Endometrial microvascular endothelial cells (primary cell): ENCODE measurements around the gene GRIK4. TPM values are rescaled to one million over a fixed set of nuclear protein-coding genes. Genes with fewer than 3 reads are reported as not detected.
"Not testable (repeated sequence)": the region's sequence is repeated elsewhere in the genome, so short reads cannot be mapped to it uniquely, and the experiment has no call there.

ENCODE experiments used
- in situ Hi-C: cut with HindIII; loops from 2 replicates; pipeline ENCODE4 v1.10.0; 2017; ENCODE audit warnings: low sequenced_read_pairs, low pct_unique_long_range_greater_than_20kb; ENCODE audit errors: inconsistent ontology term
- total RNA-seq: library from RNA; depleted of rRNA; stranded (reverse); fragments of >200 nt; gene quantifications from one replicate; pipeline ENCODE4 v1.2.3, GENCODE V29; 2015; ENCODE audit errors: inconsistent ontology term

The GRIK4 gene
- total RNA-seq, 1 donor from 2014 or later = not detected

- in situ Hi-C loops = no loop called here
These were observed 227.0 kb downstream of the GRIK4 start for GRCh38 chr11:120738516-120739046.

- in situ Hi-C loops = no loop called here
These were observed 228.2 kb downstream of the GRIK4 start for GRCh38 chr11:120739780-120740179.

GRCh38 chr11:120740380-120740779 is 228.8 kb downstream of the GRIK4 start:
- in situ Hi-C loops = no loop called here

GRCh38 chr11:120744016-120744994 is 232.8 kb downstream of the GRIK4 start:
- in situ Hi-C loops = no loop called here

- in situ Hi-C loops = no loop called here
These were observed 234.8 kb downstream of the GRIK4 start for GRCh38 chr11:120746376-120746775.

GRCh38 chr11:120746836-120747609 is 235.5 kb downstream of the GRIK4 start:
- in situ Hi-C loops = no loop called here

GRCh38 chr11:120747850-120748814 is 236.6 kb downstream of the GRIK4 start:
- in situ Hi-C loops = no loop called here

- in situ Hi-C loops = no loop called here
These were observed 237.8 kb downstream of the GRIK4 start for GRCh38 chr11:120749395-120749794.

GRCh38 chr11:120750647-120751549 is 239.3 kb downstream of the GRIK4 start:
- in situ Hi-C loops = no loop called here

GRCh38 chr11:120751550-120751949 is 240.0 kb downstream of the GRIK4 start:
- in situ Hi-C loops = no loop called here

GRCh38 chr11:120752668-120753067 is 241.1 kb downstream of the GRIK4 start:
- in situ Hi-C loops = no loop called here

- in situ Hi-C loops = no loop called here
These were observed 245.4 kb downstream of the GRIK4 start for GRCh38 chr11:120756931-120757330.

GRCh38 chr11:120759046-120759445 is 247.5 kb downstream of the GRIK4 start:
- in situ Hi-C loops = no loop called here

GRCh38 chr11:120765710-120766109 is 254.2 kb downstream of the GRIK4 start:
- in situ Hi-C loops = not testable (repeated sequence)

- in situ Hi-C loops = no loop called here
These were observed 254.8 kb downstream of the GRIK4 start for GRCh38 chr11:120766318-120766717.

- in situ Hi-C loops = no loop called here
These were observed 257.4 kb downstream of the GRIK4 start for GRCh38 chr11:120768949-120769348.

GRCh38 chr11:120769906-120770305 is 258.4 kb downstream of the GRIK4 start:
- in situ Hi-C loops = no loop called here
